HL-60 (cell line): ENCODE measurements around the gene SH3RF3.

Experiments
- DNase-seq, 2 experiments: peaks; one replicate each; pipeline ENCODE4 v3.0.0-alpha.2; 2010 to 2020; ENCODE audit warnings: low read depth in 1 of 2, low spot score in 1 of 2
- H3K27ac ChIP-seq: fragments of 250-450 bp; sonication (Bioruptor Pico); replicated peaks from 2 replicates; pipeline ENCODE4 v1.5.1; 2020; ENCODE audit warnings: mild to moderate bottlenecking, moderate library complexity
- H3K27me3 ChIP-seq: fragments of 250-450 bp; sonication (Bioruptor Pico); 2 replicates; pipeline ENCODE4 v1.5.1; 2021; ENCODE audit warnings: mild to moderate bottlenecking, moderate library complexity; ENCODE audit not compliant: insufficient read depth, poor library complexity, severe bottlenecking
- H3K4me3 ChIP-seq: replicated peaks from 2 replicates; pipeline ENCODE4 v1.5.1; 2011; ENCODE audit warnings: mild to moderate bottlenecking, control low read depth, low read length; ENCODE audit not compliant: insufficient read depth
- CTCF ChIP-seq: IDR thresholded peaks from one replicate; pipeline ENCODE4 v1.5.1; 2011; ENCODE audit warnings: low read length, control low read depth, inconsistent platforms; ENCODE audit not compliant: insufficient read depth
- GABPA ChIP-seq: IDR thresholded peaks from 2 replicates; pipeline ENCODE4 v1.6.1; 2012; ENCODE audit warnings: low read depth
- POLR2AphosphoS5 ChIP-seq: IDR thresholded peaks from 2 replicates; pipeline ENCODE4 v1.6.1; 2012; ENCODE audit warnings: low read depth
- REST ChIP-seq: IDR thresholded peaks from 2 replicates; pipeline ENCODE4 v1.6.1; 2012; ENCODE audit warnings: low read depth; ENCODE audit not compliant: insufficient replicate concordance
- SPI1 ChIP-seq: IDR thresholded peaks from 2 replicates; pipeline ENCODE4 v1.6.1; 2012; ENCODE audit warnings: low read depth, mild to moderate bottlenecking, borderline replicate concordance
- long read RNA-seq: library from polyadenylated mRNA; unstranded; transcript quantifications from one replicate; pipeline ENCODE4 v2.0.0, GENCODE V29; 2020

SH3RF3 gene
- long read RNA-seq, partial matches to known transcripts, result 2 of 6 reads
- long read RNA-seq, other reads (novel, unspliced or antisense), result 4 of 6 reads

GRCh38 chr2:109128616-109129355 lies at the start of gene SH3RF3:
SH3RF3 (plus strand) TSS chr2:109129205.
- H3K27me3 ChIP-seq, result peaks cover 9% of the 10 kb centered on the region
- H3K4me3 ChIP-seq, result peak within 1 kb of the TSS; percentile 52
- TF ChIP-seq POLR2AphosphoS5 (no peak), REST (no peak), CTCF (no peak), GABPA (no peak), SPI1 (no peak)
- peak; percentile 49 to 55 for DNase-seq
- H3K27ac ChIP-seq, result peak within 1 kb of the TSS; percentile 46

- H3K27ac ChIP-seq, result no peak overlapping the region
- no peak for TF ChIP-seq POLR2AphosphoS5
- TF ChIP-seq CTCF, result no peak
- no peak for TF ChIP-seq REST
- no peak for TF ChIP-seq SPI1
- TF ChIP-seq GABPA, result no peak
- no peak overlapping the region for H3K4me3 ChIP-seq
- no peak for DNase-seq
- no peaks in the 10 kb centered on the region for H3K27me3 ChIP-seq
Measured at GRCh38 chr2:109079590-109079989, 49.4 kb upstream of the SH3RF3 start.

- H3K4me3 ChIP-seq, result no peak overlapping the region
- no peak for TF ChIP-seq CTCF
- no peak for TF ChIP-seq POLR2AphosphoS5
- no peak for TF ChIP-seq SPI1
- no peak for TF ChIP-seq REST
- no peak for TF ChIP-seq GABPA
- H3K27ac ChIP-seq, result no peak overlapping the region
- no peak for DNase-seq
- no peaks in the 10 kb centered on the region for H3K27me3 ChIP-seq
Measured at GRCh38 chr2:109080109-109080508, 48.9 kb upstream of the SH3RF3 start.
